Muscle of leg (tissue), 11 donors: ENCODE results near the gene PLXNA4. TPM values are rescaled to one million over a fixed set of nuclear protein-coding genes. Genes with fewer than 3 reads are reported as not detected.

ENCODE experiments used
- DNase-seq: peaks from one replicate; pipeline ENCODE4 v3.0.0; 2013
- H3K27ac ChIP-seq: one replicate; pipeline ENCODE4 v1.5.1; 2013; ENCODE audit warnings: mild to moderate bottlenecking, low read length, control low read depth
- H3K27me3 ChIP-seq: one replicate; pipeline ENCODE4 v1.6.1; 2013; ENCODE audit warnings: low read length; ENCODE audit not compliant: control insufficient read depth, insufficient read depth
- H3K36me3 ChIP-seq: one replicate; pipeline ENCODE4 v1.6.1; 2013; ENCODE audit warnings: low read length; ENCODE audit not compliant: control insufficient read depth, insufficient read depth
- H3K4me1 ChIP-seq: one replicate; pipeline ENCODE4 v1.6.1; 2013; ENCODE audit warnings: low read length; ENCODE audit not compliant: control insufficient read depth, insufficient read depth
- H3K4me3 ChIP-seq: one replicate; pipeline ENCODE4 v1.5.1; 2013; ENCODE audit warnings: low read length, control low read depth
- H3K9me3 ChIP-seq: replicated peaks from 2 replicates; pipeline ENCODE4 v1.6.1; 2013; ENCODE audit warnings: low read depth, low read length; ENCODE audit not compliant: control insufficient read depth
- WGBS: methylation state at CpG from one replicate; pipeline ENCODE4 v1.1.5; 2013; ENCODE audit warnings: missing lambda C conversion rate; ENCODE audit not compliant: insufficient coverage; 5-methylcytosine and 5-hydroxymethylcytosine counted together
- polyA plus RNA-seq, 8 donors: library from polyadenylated mRNA; unstranded; fragments of 120-200 nt; gene quantifications; one replicate each; pipeline versions ENCODE4 v1.2.1 to v1.2.3, GENCODE V29; 2013; ENCODE audit warnings: inconsistent platforms in 1 of 8, low replicate concordance in 1 of 8; ENCODE audit not compliant: insufficient read length in 8 of 8, insufficient read depth in 1 of 8
- total RNA-seq: library from RNA; stranded (reverse); fragments of 120-200 nt; gene quantifications from one replicate; pipeline ENCODE4 v1.2.4, GENCODE V29; 2013

PLXNA4 gene
- total and polyA plus RNA-seq, 9 donors, result 1.3 to 3.3 (median 2.1) TPM

GRCh38 chr7:132376361-132377013 is 199.8 kb downstream of the PLXNA4 start:
- no peak for DNase-seq
- 46% methylated on average over 4 of the region's 5 CpGs for WGBS
- Histone ChIP-seq H3K4me1 (peaks cover 8% of the 10 kb centered on the region), H3K27ac (no peak overlapping the region), H3K36me3 (no peaks in the 10 kb centered on the region), H3K9me3 (no peaks in the 10 kb centered on the region), H3K27me3 (peaks cover 2% of the 10 kb centered on the region), H3K4me3 (no peak overlapping the region)

GRCh38 chr7:132373879-132374278 is 202.4 kb downstream of the PLXNA4 start:
- H3K4me3 ChIP-seq, result no peak overlapping the region
- H3K27ac ChIP-seq, result no peak overlapping the region
- no peaks in the 10 kb centered on the region for H3K36me3 ChIP-seq
- H3K27me3 ChIP-seq, result no peaks in the 10 kb centered on the region
- H3K4me1 ChIP-seq, result no peaks in the 10 kb centered on the region
- H3K9me3 ChIP-seq, result no peaks in the 10 kb centered on the region
- DNase-seq, result no peak
- 42% methylated on average over 2 of the region's 4 CpGs for WGBS

- Histone ChIP-seq H3K36me3 (no peaks in the 10 kb centered on the region), H3K4me1 (no peaks in the 10 kb centered on the region), H3K27ac (no peak overlapping the region), H3K9me3 (no peaks in the 10 kb centered on the region), H3K27me3 (no peaks in the 10 kb centered on the region), H3K4me3 (no peak overlapping the region)
- DNase-seq, result no peak
- 100% methylated on average over 1 of the region's 3 CpGs for WGBS
Measured at GRCh38 chr7:132373041-132373440, 203.2 kb downstream of the PLXNA4 start.

- Histone ChIP-seq H3K27ac (no peak overlapping the region), H3K27me3 (peaks cover 4% of the 10 kb centered on the region), H3K36me3 (no peaks in the 10 kb centered on the region), H3K4me1 (no peaks in the 10 kb centered on the region), H3K9me3 (no peaks in the 10 kb centered on the region), H3K4me3 (no peak overlapping the region)
- DNase-seq, result no peak
- WGBS, result 55% methylated on average over 2 of the region's 3 CpGs
Measured at GRCh38 chr7:132371948-132372347, 204.3 kb downstream of the PLXNA4 start.

GRCh38 chr7:132368246-132368900 is 207.9 kb downstream of the PLXNA4 start:
- Histone ChIP-seq H3K27me3 (peaks cover 4% of the 10 kb centered on the region), H3K27ac (no peak overlapping the region), H3K4me1 (no peaks in the 10 kb centered on the region), H3K36me3 (no peaks in the 10 kb centered on the region), H3K4me3 (no peak overlapping the region), H3K9me3 (no peaks in the 10 kb centered on the region)
- WGBS, result 78% methylated on average over 9 of the region's 11 CpGs
- no peak for DNase-seq

- H3K4me1 ChIP-seq, result no peaks in the 10 kb centered on the region
- WGBS, result 88% methylated on average over 5 of the region's 9 CpGs
- no peak overlapping the region for H3K4me3 ChIP-seq
- H3K9me3 ChIP-seq, result no peaks in the 10 kb centered on the region
- no peak for DNase-seq
- peaks cover 4% of the 10 kb centered on the region for H3K27me3 ChIP-seq
- no peaks in the 10 kb centered on the region for H3K36me3 ChIP-seq
- H3K27ac ChIP-seq, result no peak overlapping the region
Measured at GRCh38 chr7:132367795-132368194, 208.5 kb downstream of the PLXNA4 start.

- H3K27ac ChIP-seq, result no peak overlapping the region
- WGBS, result 100% methylated on average over 1 of the region's 1 CpG
- no peaks in the 10 kb centered on the region for H3K9me3 ChIP-seq
- peaks cover 4% of the 10 kb centered on the region for H3K27me3 ChIP-seq
- DNase-seq, result no peak
- no peak overlapping the region for H3K4me3 ChIP-seq
- no peaks in the 10 kb centered on the region for H3K36me3 ChIP-seq
- no peaks in the 10 kb centered on the region for H3K4me1 ChIP-seq
Measured at GRCh38 chr7:132367004-132367403, 209.3 kb downstream of the PLXNA4 start.

- Histone ChIP-seq H3K4me3 (no peak overlapping the region), H3K27ac (no peak overlapping the region), H3K36me3 (no peaks in the 10 kb centered on the region), H3K27me3 (peaks cover 4% of the 10 kb centered on the region), H3K4me1 (no peaks in the 10 kb centered on the region), H3K9me3 (no peaks in the 10 kb centered on the region)
- 98% methylated on average over 3 of the region's 5 CpGs for WGBS
- DNase-seq, result no peak
Measured at GRCh38 chr7:132364226-132364625, 212.0 kb downstream of the PLXNA4 start.

GRCh38 chr7:132362059-132362458 is 214.2 kb downstream of the PLXNA4 start:
- Histone ChIP-seq H3K27me3 (peaks cover 2% of the 10 kb centered on the region), H3K4me3 (no peak overlapping the region), H3K36me3 (no peaks in the 10 kb centered on the region), H3K27ac (no peak overlapping the region), H3K9me3 (no peaks in the 10 kb centered on the region), H3K4me1 (no peaks in the 10 kb centered on the region)
- DNase-seq, result no peak
- WGBS, result no CpG with 5 or more reads among the region's 2 CpGs

GRCh38 chr7:132361146-132361545 is 215.1 kb downstream of the PLXNA4 start:
- Histone ChIP-seq H3K9me3 (no peaks in the 10 kb centered on the region), H3K4me1 (no peaks in the 10 kb centered on the region), H3K27me3 (peaks cover 4% of the 10 kb centered on the region), H3K27ac (no peak overlapping the region), H3K4me3 (no peak overlapping the region), H3K36me3 (no peaks in the 10 kb centered on the region)
- DNase-seq, result no peak
- WGBS, result 64% methylated on average over 4 of the region's 5 CpGs
